HEK293 (cell line): ENCODE measurements around the gene PPP1R27.

ENCODE experiments used
- ELK4 ChIP-seq: IDR thresholded peaks from 2 replicates; pipeline ENCODE4 v1.6.1; 2011; ENCODE audit warnings: mild to moderate bottlenecking, low read depth, low read length, borderline replicate concordance
- KLF1 ChIP-seq: fragments of 450-650 bp; formaldehyde crosslinking; IDR thresholded peaks from 2 replicates; pipeline ENCODE4 v1.5.1; 2016; ENCODE audit warnings: missing biosample characterization, missing genetic modification characterization
- OVOL3 ChIP-seq: fragments of 450-650 bp; formaldehyde crosslinking; IDR thresholded peaks from 2 replicates; pipeline ENCODE4 v1.5.1; 2016; ENCODE audit warnings: missing biosample characterization, missing genetic modification characterization
- PBX3 ChIP-seq: sonication (generic); formaldehyde crosslinking; IDR thresholded peaks from 2 replicates; pipeline ENCODE4 v1.8.1; 2022; ENCODE audit warnings: mild to moderate bottlenecking, moderate library complexity, missing genetic modification reagents
- ZBTB10 ChIP-seq: fragments of 450-650 bp; formaldehyde crosslinking; IDR thresholded peaks from 2 replicates; pipeline ENCODE4 v1.5.1; 2016; ENCODE audit warnings: missing biosample characterization, missing genetic modification characterization
- ZBTB20 ChIP-seq: fragments of 450-650 bp; formaldehyde crosslinking; IDR thresholded peaks from 2 replicates; pipeline ENCODE4 v1.5.1; 2016; ENCODE audit warnings: missing biosample characterization, missing genetic modification characterization
- ZNF140 ChIP-seq: fragments of 450-650 bp; formaldehyde crosslinking; IDR thresholded peaks from 2 replicates; pipeline ENCODE4 v1.5.1; 2016; ENCODE audit warnings: missing biosample characterization, missing genetic modification characterization
- ZNF214 ChIP-seq: fragments of 450-650 bp; formaldehyde crosslinking; IDR thresholded peaks from 2 replicates; pipeline ENCODE4 v1.5.1; 2017; ENCODE audit warnings: missing biosample characterization, mild to moderate bottlenecking, missing genetic modification characterization, borderline replicate concordance
- ZNF311 ChIP-seq: fragments of 450-650 bp; formaldehyde crosslinking; IDR thresholded peaks from 2 replicates; pipeline ENCODE4 v1.5.1; 2017; ENCODE audit warnings: missing biosample characterization, missing genetic modification characterization, borderline replicate concordance
- ZNF501 ChIP-seq: fragments of 450-650 bp; formaldehyde crosslinking; IDR thresholded peaks from 2 replicates; pipeline ENCODE4 v1.5.1; 2016; ENCODE audit warnings: missing biosample characterization, missing genetic modification characterization
- ZNF529 ChIP-seq: fragments of 450-650 bp; formaldehyde crosslinking; IDR thresholded peaks from 2 replicates; pipeline ENCODE4 v1.5.1; 2017; ENCODE audit warnings: missing genetic modification characterization, missing biosample characterization; ENCODE audit not compliant: insufficient replicate concordance
- ZNF610 ChIP-seq: fragments of 450-650 bp; formaldehyde crosslinking; IDR thresholded peaks from 2 replicates; pipeline ENCODE4 v1.5.1; 2016; ENCODE audit warnings: missing biosample characterization, missing genetic modification characterization, borderline replicate concordance
- ZNF777 ChIP-seq: fragments of 450-650 bp; formaldehyde crosslinking; IDR thresholded peaks from 2 replicates; pipeline ENCODE4 v1.5.1; 2017; ENCODE audit warnings: missing biosample characterization, missing genetic modification characterization, borderline replicate concordance
- ZSCAN4 ChIP-seq: fragments of 450-650 bp; formaldehyde crosslinking; IDR thresholded peaks from 2 replicates; pipeline ENCODE4 v1.5.1; 2017; ENCODE audit warnings: missing biosample characterization, missing genetic modification characterization
- TF ChIP-seq, protein P1 (sequence below): fragments of 450-650 bp; formaldehyde crosslinking; IDR thresholded peaks from 2 replicates; pipeline ENCODE4 v1.5.1; 2016; ENCODE audit warnings: missing biosample characterization, missing genetic modification characterization, borderline replicate concordance
- TF ChIP-seq, protein P2 (sequence below): fragments of 450-650 bp; formaldehyde crosslinking; IDR thresholded peaks from 2 replicates; pipeline ENCODE4 v1.5.1; 2016; ENCODE audit warnings: missing biosample characterization, missing genetic modification characterization
- TF ChIP-seq, protein P3 (sequence below): fragments of 450-650 bp; formaldehyde crosslinking; IDR thresholded peaks from 2 replicates; pipeline ENCODE4 v1.5.1; 2016; ENCODE audit warnings: missing biosample characterization, missing genetic modification characterization

Gene PPP1R27

GRCh38 chr17:81792675-81793615 is 41.9 kb downstream of the PPP1R27 start (continued):
- TF ChIP-seq ZBTB10 (tag by site-specific recombination) (no peak), ZNF529 (no peak), ZNF214 (no peak), ZNF140 (tag by site-specific recombination) (no peak; the same call in 1 of the 2 replicates), KLF1 (tag by site-specific recombination) (no peak), ZNF501 (tag by site-specific recombination) (no peak), ELK4 (no peak), OVOL3 (no peak; the same call in 1 of the 2 replicates), ZNF777 (tag by site-specific recombination) (no peak), PBX3 (CRISPR knock-in tag) (no peak), ZBTB20 (tag by site-specific recombination) (no peak; the same call in 1 of the 2 replicates), ZNF311 (tag by site-specific recombination) (peak; percentile 82; the same call in 1 of the 2 replicates), ZSCAN4 (tag by site-specific recombination) (no peak; the same call in 1 of the 2 replicates), ZNF610 (tag by site-specific recombination) (no peak)
- TF ChIP-seq, protein P1, sequence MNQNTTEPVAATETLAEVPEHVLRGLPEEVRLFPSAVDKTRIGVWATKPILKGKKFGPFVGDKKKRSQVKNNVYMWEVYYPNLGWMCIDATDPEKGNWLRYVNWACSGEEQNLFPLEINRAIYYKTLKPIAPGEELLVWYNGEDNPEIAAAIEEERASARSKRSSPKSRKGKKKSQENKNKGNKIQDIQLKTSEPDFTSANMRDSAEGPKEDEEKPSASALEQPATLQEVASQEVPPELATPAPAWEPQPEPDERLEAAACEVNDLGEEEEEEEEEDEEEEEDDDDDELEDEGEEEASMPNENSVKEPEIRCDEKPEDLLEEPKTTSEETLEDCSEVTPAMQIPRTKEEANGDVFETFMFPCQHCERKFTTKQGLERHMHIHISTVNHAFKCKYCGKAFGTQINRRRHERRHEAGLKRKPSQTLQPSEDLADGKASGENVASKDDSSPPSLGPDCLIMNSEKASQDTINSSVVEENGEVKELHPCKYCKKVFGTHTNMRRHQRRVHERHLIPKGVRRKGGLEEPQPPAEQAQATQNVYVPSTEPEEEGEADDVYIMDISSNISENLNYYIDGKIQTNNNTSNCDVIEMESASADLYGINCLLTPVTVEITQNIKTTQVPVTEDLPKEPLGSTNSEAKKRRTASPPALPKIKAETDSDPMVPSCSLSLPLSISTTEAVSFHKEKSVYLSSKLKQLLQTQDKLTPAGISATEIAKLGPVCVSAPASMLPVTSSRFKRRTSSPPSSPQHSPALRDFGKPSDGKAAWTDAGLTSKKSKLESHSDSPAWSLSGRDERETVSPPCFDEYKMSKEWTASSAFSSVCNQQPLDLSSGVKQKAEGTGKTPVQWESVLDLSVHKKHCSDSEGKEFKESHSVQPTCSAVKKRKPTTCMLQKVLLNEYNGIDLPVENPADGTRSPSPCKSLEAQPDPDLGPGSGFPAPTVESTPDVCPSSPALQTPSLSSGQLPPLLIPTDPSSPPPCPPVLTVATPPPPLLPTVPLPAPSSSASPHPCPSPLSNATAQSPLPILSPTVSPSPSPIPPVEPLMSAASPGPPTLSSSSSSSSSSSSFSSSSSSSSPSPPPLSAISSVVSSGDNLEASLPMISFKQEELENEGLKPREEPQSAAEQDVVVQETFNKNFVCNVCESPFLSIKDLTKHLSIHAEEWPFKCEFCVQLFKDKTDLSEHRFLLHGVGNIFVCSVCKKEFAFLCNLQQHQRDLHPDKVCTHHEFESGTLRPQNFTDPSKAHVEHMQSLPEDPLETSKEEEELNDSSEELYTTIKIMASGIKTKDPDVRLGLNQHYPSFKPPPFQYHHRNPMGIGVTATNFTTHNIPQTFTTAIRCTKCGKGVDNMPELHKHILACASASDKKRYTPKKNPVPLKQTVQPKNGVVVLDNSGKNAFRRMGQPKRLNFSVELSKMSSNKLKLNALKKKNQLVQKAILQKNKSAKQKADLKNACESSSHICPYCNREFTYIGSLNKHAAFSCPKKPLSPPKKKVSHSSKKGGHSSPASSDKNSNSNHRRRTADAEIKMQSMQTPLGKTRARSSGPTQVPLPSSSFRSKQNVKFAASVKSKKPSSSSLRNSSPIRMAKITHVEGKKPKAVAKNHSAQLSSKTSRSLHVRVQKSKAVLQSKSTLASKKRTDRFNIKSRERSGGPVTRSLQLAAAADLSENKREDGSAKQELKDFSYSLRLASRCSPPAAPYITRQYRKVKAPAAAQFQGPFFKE, result no peak
- TF ChIP-seq, protein P2, sequence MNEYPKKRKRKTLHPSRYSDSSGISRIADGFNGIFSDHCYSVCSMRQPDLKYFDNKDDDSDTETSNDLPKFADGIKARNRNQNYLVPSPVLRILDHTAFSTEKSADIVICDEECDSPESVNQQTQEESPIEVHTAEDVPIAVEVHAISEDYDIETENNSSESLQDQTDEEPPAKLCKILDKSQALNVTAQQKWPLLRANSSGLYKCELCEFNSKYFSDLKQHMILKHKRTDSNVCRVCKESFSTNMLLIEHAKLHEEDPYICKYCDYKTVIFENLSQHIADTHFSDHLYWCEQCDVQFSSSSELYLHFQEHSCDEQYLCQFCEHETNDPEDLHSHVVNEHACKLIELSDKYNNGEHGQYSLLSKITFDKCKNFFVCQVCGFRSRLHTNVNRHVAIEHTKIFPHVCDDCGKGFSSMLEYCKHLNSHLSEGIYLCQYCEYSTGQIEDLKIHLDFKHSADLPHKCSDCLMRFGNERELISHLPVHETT (tag by site-specific recombination), result peak; percentile 74
- TF ChIP-seq, protein P3, sequence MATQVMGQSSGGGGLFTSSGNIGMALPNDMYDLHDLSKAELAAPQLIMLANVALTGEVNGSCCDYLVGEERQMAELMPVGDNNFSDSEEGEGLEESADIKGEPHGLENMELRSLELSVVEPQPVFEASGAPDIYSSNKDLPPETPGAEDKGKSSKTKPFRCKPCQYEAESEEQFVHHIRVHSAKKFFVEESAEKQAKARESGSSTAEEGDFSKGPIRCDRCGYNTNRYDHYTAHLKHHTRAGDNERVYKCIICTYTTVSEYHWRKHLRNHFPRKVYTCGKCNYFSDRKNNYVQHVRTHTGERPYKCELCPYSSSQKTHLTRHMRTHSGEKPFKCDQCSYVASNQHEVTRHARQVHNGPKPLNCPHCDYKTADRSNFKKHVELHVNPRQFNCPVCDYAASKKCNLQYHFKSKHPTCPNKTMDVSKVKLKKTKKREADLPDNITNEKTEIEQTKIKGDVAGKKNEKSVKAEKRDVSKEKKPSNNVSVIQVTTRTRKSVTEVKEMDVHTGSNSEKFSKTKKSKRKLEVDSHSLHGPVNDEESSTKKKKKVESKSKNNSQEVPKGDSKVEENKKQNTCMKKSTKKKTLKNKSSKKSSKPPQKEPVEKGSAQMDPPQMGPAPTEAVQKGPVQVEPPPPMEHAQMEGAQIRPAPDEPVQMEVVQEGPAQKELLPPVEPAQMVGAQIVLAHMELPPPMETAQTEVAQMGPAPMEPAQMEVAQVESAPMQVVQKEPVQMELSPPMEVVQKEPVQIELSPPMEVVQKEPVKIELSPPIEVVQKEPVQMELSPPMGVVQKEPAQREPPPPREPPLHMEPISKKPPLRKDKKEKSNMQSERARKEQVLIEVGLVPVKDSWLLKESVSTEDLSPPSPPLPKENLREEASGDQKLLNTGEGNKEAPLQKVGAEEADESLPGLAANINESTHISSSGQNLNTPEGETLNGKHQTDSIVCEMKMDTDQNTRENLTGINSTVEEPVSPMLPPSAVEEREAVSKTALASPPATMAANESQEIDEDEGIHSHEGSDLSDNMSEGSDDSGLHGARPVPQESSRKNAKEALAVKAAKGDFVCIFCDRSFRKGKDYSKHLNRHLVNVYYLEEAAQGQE (tag by site-specific recombination), result no peak
